RWPE2 (cell line): Measurements from ENCODE around the gene NANP.
A peak's percentile ranks its signal among the peaks of the same experiment; 100 is the strongest.

Experiments
- ATAC-seq: fragments of 200-7000 bp; cut with Tn5 transposase; 3 replicates; pipeline ENCODE4 v1.9.1; 2021; ENCODE audit warnings: low read depth
- DNase-seq: peaks from one replicate; pipeline ENCODE4 v3.0.0-alpha.2; 2020; ENCODE audit warnings: low spot score
- H3K27ac ChIP-seq: fragments of 450-650 bp; 2 replicates; pipeline ENCODE4 v1.5.1; 2017; ENCODE audit warnings: mild to moderate bottlenecking; ENCODE audit not compliant: poor library complexity, severe bottlenecking
- H3K27me3 ChIP-seq: fragments of 250-450 bp; sonication (Bioruptor Pico); 2 replicates; pipeline ENCODE4 v1.5.1; 2021; ENCODE audit warnings: mild to moderate bottlenecking, moderate library complexity; ENCODE audit not compliant: insufficient read depth, poor library complexity, severe bottlenecking
- H3K36me3 ChIP-seq: fragments of 250-450 bp; sonication (Bioruptor Pico); 2 replicates; pipeline ENCODE4 v1.5.1; 2020; ENCODE audit warnings: low read depth, mild to moderate bottlenecking, moderate library complexity
- H3K4me1 ChIP-seq: fragments of 250-450 bp; sonication (Bioruptor Pico); 2 replicates; pipeline ENCODE4 v1.5.1; 2021; ENCODE audit warnings: mild to moderate bottlenecking, moderate library complexity; ENCODE audit not compliant: insufficient read depth, poor library complexity, severe bottlenecking
- H3K4me3 ChIP-seq: fragments of 250-450 bp; sonication (Bioruptor Pico); 2 replicates; pipeline ENCODE4 v1.5.1; 2021; ENCODE audit warnings: mild to moderate bottlenecking, moderate library complexity; ENCODE audit not compliant: severe bottlenecking
- H3K9me3 ChIP-seq: fragments of 250-450 bp; sonication (Bioruptor Pico); 2 replicates; pipeline ENCODE4 v1.5.1; 2021; ENCODE audit warnings: mild to moderate bottlenecking, moderate library complexity; ENCODE audit not compliant: severe bottlenecking
- TF ChIP-seq, protein P1 (sequence below): fragments of 450-650 bp; IDR thresholded peaks from one replicate; pipeline ENCODE4 v1.5.1; 2017; ENCODE audit warnings: mild to moderate bottlenecking, moderate library complexity; ENCODE audit not compliant: poor library complexity, severe bottlenecking

Gene NANP

GRCh38 chr20:25579081-25579770 is 44.6 kb downstream of the NANP start:
- H3K4me3 ChIP-seq: no peak overlapping the region
- H3K27ac ChIP-seq: no peak overlapping the region
- ATAC-seq (no peak), DNase-seq (no peak)
- no peaks in the 10 kb centered on the region for H3K4me1 ChIP-seq
- TF ChIP-seq, protein P1, sequence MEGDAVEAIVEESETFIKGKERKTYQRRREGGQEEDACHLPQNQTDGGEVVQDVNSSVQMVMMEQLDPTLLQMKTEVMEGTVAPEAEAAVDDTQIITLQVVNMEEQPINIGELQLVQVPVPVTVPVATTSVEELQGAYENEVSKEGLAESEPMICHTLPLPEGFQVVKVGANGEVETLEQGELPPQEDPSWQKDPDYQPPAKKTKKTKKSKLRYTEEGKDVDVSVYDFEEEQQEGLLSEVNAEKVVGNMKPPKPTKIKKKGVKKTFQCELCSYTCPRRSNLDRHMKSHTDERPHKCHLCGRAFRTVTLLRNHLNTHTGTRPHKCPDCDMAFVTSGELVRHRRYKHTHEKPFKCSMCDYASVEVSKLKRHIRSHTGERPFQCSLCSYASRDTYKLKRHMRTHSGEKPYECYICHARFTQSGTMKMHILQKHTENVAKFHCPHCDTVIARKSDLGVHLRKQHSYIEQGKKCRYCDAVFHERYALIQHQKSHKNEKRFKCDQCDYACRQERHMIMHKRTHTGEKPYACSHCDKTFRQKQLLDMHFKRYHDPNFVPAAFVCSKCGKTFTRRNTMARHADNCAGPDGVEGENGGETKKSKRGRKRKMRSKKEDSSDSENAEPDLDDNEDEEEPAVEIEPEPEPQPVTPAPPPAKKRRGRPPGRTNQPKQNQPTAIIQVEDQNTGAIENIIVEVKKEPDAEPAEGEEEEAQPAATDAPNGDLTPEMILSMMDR: no peak
- peaks cover 14% of the 10 kb centered on the region for H3K36me3 ChIP-seq
- H3K9me3 ChIP-seq: no peaks in the 10 kb centered on the region
- H3K27me3 ChIP-seq: no peaks in the 10 kb centered on the region

DNA sequence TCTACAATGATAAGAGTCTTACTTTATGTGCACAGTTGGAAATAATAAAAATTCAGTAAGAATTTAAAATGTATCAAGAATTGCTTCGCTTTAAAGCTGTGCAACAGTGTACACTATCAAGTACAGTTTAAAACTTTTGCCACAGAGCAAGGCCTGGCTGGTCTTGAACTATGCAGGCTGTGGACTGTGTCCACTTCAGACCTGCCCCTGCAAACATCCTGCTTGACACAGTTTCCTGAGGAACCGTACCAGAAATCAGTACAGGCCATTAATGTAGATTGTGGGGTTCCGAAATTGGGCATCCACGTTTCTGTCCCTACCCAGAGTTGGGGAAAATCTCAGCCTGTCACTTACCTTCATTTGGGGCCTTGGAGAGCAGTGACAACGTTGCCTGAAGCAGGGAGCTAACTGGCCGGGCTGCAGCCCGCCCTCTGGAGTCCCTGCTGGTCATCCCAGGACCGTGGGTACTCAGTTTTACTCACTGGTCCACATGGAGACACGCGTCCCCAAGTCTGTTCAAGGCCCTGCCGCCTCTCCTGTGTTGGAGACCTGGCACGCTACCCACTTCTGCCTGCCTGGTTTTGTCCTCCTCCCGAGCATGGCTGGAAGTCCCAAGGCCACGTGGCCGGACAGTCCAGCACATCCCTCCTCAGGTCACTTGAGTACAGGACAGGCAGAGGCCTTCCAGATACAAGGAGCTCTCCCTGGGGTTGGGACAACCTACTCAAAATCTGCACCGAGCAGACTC is 46.9 kb downstream of the NANP start:
- ATAC-seq (no peak), DNase-seq (no peak)
- Histone ChIP-seq H3K36me3 (peaks cover 14% of the 10 kb centered on the region), H3K4me3 (no peak overlapping the region), H3K27ac (no peak overlapping the region), H3K27me3 (no peaks in the 10 kb centered on the region), H3K4me1 (no peaks in the 10 kb centered on the region), H3K9me3 (no peaks in the 10 kb centered on the region)
- TF ChIP-seq, protein P1: no peak

- Histone ChIP-seq H3K36me3 (no peaks in the 10 kb centered on the region), H3K4me1 (no peaks in the 10 kb centered on the region), H3K9me3 (no peaks in the 10 kb centered on the region), H3K27me3 (no peaks in the 10 kb centered on the region), H3K27ac (no peak overlapping the region), H3K4me3 (no peak overlapping the region)
- TF ChIP-seq, protein P1: peak; percentile 7
- DNase-seq (no peak), ATAC-seq (no peak)
Observed at GRCh38 chr20:25574411-25574810, 49.4 kb downstream of the NANP start.

DNA sequence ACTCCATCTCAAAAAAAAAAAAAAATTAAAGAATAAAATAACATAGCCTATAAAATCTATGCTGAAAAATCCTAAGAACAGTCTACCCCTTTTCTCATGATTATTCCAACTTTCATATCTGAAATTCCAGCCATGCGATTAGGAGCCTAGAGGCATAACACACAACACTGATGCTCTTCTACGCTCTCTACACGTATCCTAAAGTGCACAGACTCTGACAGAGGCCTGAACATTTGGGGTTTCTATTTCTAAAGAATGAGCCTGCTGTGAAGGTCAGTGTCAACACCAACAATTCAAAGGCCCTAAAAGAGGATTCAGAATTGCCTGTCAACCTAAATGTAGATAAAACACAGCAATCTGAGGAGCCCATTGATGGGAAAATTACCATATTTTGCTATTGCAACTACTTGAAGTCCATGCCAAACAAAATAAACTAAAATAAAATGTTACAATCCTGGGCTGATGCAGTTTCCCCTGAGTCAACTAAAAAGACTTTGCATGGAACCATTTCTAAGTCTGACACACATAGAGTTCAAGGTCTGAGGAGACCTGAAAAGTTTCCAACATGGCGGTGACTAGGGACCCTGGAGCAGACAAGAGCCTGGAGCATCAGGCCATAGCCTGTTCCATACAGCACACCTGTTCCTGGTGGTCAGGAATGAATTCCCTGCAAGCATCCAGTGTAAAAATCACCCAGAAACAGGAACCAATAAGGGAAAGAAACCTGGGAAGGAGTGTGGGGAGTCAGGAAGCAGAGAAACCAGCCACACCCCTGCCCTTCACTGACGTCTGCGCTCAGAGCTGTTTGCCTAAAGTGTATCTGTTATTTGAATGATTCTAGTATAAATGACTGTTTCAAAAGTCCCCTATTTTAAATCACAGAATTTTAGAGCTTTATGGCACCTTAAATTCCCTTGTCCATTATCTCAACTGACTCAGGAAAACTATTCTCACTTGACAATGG is 50.2 kb downstream of the NANP start:
- Histone ChIP-seq H3K9me3 (no peaks in the 10 kb centered on the region), H3K27ac (no peak overlapping the region), H3K4me3 (no peak overlapping the region), H3K4me1 (no peaks in the 10 kb centered on the region), H3K27me3 (no peaks in the 10 kb centered on the region), H3K36me3 (no peaks in the 10 kb centered on the region)
- no peak for ATAC-seq
- TF ChIP-seq, protein P1: no peak
- no peak for DNase-seq
